Measurements from ENCODE around the gene GPR107. TPM values are rescaled to one million over a fixed set of nuclear protein-coding genes. Genes with fewer than 3 reads are reported as not detected.

GPR107 gene
- total RNA-seq, 4 donors from 2014 or later: 13.5 to 20.7 (median 17.5) TPM

DNA sequence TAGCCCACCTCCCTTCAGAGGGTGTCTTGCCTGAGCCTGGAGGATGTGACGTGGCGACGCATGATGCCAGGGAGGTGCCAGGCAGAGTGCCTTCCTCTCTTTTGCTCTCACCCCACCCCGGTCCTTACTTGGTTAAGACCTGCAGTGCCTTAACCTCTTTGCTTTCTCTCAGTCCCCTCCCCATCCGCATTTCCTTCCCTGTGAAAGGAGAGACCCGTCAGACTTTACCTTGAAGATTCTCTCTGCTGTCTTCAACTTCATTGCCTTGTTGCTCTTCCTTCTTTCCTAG lies 66.5 kb downstream of the GPR107 start:
- no peak for TF ChIP-seq CTCF (IDR thresholded peaks at IDR 0.05 in 4 of 5, conservative IDR thresholded peaks at IDR 0.05 in 1 of 5)
- no peak for TF ChIP-seq POLR2A (IDR thresholded peaks at IDR 0.05)
- intact Hi-C loops (cut with DNase I; ENCODE audit: low total_unique reads) (no loop called here), in situ Hi-C loops (cut with MboI; ENCODE audit: low sequenced_read_pairs in 4 of 4) (no loop called here)
- H3K36me3 ChIP-seq: peaks cover 0 to 10% of the 10 kb centered on the region in 2 donors
- H3K4me1 ChIP-seq: peaks cover 8 to 21% of the 10 kb centered on the region in 2 donors
- no peaks in the 10 kb centered on the region for H3K9me3 ChIP-seq
- no peak overlapping the region for H3K27ac ChIP-seq
- ATAC-seq: no peak
- no peak for DNase-seq
- H3K4me3 ChIP-seq: no peak overlapping the region
- H3K27me3 ChIP-seq: no peaks in the 10 kb centered on the region

DNA sequence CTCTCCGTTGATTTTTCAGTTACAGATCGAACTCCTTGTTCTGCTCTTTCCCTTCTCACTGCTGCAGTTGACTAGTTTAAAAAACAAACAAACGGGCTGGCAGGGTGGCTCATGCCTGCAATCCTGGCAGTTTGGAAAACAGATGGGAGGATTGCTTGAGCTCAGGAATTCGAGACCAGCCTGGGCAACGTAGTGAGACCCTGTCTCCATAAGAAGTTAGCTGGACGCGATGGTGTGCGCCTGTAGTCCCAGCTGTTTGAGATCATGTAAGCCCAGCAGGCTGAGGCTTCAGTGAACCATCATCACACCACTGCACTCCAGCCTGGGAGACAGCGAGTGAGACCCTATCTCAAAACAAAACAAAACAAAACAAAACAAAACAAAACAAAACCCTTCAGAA lies 67.1 kb downstream of the GPR107 start:
- in situ Hi-C loops (cut with MboI; ENCODE audit: low sequenced_read_pairs in 4 of 4) (no loop called here), intact Hi-C loops (cut with DNase I; ENCODE audit: low total_unique reads) (no loop called here)
- H3K4me3 ChIP-seq: no peak overlapping the region
- no peaks in the 10 kb centered on the region for H3K9me3 ChIP-seq
- TF ChIP-seq CTCF (IDR thresholded peaks at IDR 0.05 in 4 of 5, conservative IDR thresholded peaks at IDR 0.05 in 1 of 5) (no peak), POLR2A (IDR thresholded peaks at IDR 0.05) (no peak)
- no peak overlapping the region for H3K27ac ChIP-seq
- no peaks in the 10 kb centered on the region for H3K27me3 ChIP-seq
- ATAC-seq (no peak), DNase-seq (no peak)
- peaks cover 0 to 9% of the 10 kb centered on the region in 2 donors for H3K36me3 ChIP-seq
- peaks cover 8 to 21% of the 10 kb centered on the region in 2 donors for H3K4me1 ChIP-seq

- H3K27ac ChIP-seq: no peak overlapping the region
- DNase-seq (no peak), ATAC-seq (no peak)
- TF ChIP-seq POLR2A (IDR thresholded peaks at IDR 0.05): no peak
- no peak for TF ChIP-seq CTCF (IDR thresholded peaks at IDR 0.05 in 4 of 5, conservative IDR thresholded peaks at IDR 0.05 in 1 of 5)
- H3K4me1 ChIP-seq: peaks cover 8 to 21% of the 10 kb centered on the region in 2 donors
- H3K9me3 ChIP-seq: no peaks in the 10 kb centered on the region
- H3K36me3 ChIP-seq: peaks cover 0 to 6% of the 10 kb centered on the region in 2 donors
- in situ Hi-C loops (cut with MboI; ENCODE audit: low sequenced_read_pairs in 4 of 4) (no loop called here), intact Hi-C loops (cut with DNase I; ENCODE audit: low total_unique reads) (no loop called here)
- H3K27me3 ChIP-seq: no peaks in the 10 kb centered on the region
- no peak overlapping the region for H3K4me3 ChIP-seq
These were observed 68.8 kb downstream of the GPR107 start for GRCh38 chr9:130122456-130122855.

DNA sequence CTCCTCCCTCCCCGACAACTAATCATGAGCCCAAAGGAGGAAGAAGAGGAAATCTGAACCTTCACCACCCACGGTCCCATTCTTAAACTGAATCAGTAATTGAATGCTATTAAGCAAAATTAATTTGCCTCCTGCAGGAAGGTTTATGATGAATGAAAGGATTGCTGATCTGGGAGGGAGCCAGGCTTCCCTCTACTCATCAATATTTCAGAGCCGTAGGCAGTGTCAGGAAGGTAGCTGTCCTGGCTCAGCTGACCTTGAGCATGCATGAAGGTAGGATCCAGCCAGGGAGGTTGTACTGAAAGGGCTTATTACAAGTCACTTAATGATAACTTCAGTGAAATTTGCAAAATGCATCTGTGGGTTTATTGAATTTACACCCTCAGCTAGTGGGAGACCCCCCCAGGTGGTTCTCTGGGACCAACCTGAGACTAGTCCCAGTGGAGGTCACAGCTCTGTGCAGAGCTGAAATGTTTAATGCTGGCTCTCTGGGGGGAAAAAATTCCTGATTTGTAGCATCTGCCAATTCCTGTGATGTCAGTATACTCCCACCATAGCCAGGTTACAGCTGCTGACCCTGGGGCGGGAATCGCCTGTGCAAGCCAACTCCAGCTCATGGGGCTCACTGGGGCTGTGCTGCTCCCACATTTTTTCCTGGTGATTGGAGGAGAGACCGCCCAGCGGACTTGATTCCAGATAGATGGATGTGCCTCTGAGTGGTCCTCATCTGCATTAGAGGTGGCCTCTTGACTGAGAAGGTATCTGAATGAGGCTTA lies 70.6 kb downstream of the GPR107 start:
- H3K4me3 ChIP-seq: no peak overlapping the region
- in situ Hi-C loops (cut with MboI; ENCODE audit: low sequenced_read_pairs in 4 of 4): no loop called here
- H3K4me1 ChIP-seq: peaks cover 0 to 19% of the 10 kb centered on the region in 2 donors
- TF ChIP-seq CTCF (IDR thresholded peaks at IDR 0.05 in 4 of 5, conservative IDR thresholded peaks at IDR 0.05 in 1 of 5) (no peak), POLR2A (IDR thresholded peaks at IDR 0.05) (no peak)
- intact Hi-C loops (cut with DNase I; ENCODE audit: low total_unique reads): no loop called here
- ATAC-seq (no peak), DNase-seq (no peak)
- H3K27me3 ChIP-seq: no peaks in the 10 kb centered on the region
- H3K36me3 ChIP-seq: peaks cover 0 to 7% of the 10 kb centered on the region in 2 donors
- H3K27ac ChIP-seq: no peak overlapping the region
- no peaks in the 10 kb centered on the region for H3K9me3 ChIP-seq
